ENCODE results near the gene SUV39H1. TPM values are rescaled to one million over a fixed set of nuclear protein-coding genes. Genes with fewer than 3 reads are reported as not detected.

The SUV39H1 gene
- total and polyA plus RNA-seq, 4 donors = 3.2 to 5.8 (median 3.7) TPM

DNA sequence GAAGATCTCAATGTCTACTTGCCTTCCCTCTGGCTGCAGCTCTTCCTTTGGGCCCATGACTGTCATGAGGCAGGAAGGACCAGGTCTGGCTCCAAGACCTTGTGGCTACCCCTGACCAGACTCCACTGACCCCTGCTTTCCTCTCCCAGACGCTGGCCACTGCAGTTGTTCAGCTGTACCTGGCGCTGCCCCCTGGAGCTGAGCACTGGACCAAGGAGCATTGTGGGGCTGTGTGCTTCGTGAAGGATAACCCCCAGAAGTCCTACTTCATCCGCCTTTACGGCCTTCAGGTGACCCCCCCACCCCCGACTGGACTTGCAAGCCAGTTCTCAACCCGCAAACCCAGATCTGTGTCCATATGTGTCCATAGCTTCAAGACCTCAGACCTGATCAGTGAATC lies 12.4 kb upstream of the SUV39H1 start:
- Histone ChIP-seq H3K4me3 (ENCODE audit: low read depth in 1 of 3, low read length in 3 of 3) (peak overlapping the region; percentile 24 to 37 (median 28)), H3K27ac (ENCODE audit: low read depth in 1 of 2, low read length in 2 of 2) (peak overlapping the region; percentile 27 to 37), H3K9me3 (ENCODE audit: control insufficient read depth in 4 of 4, low read length in 3 of 4) (no peaks in the 10 kb centered on the region), H3K36me3 (ENCODE audit: control insufficient read depth in 4 of 4, insufficient read depth in 3 of 4, low read depth in 1 of 4, low read length in 3 of 4) (no peaks in the 10 kb centered on the region), H3K4me1 (ENCODE audit: control insufficient read depth in 4 of 4, insufficient read depth in 4 of 4, low read length in 3 of 4) (peaks cover 0 to 5% (median 3%) of the 10 kb centered on the region in 4 donors), H3K27me3 (ENCODE audit: control insufficient read depth in 4 of 4, insufficient read depth in 4 of 4, low read length in 3 of 4) (no peaks in the 10 kb centered on the region), H3K9ac (ENCODE audit: low read depth in 1 of 2, low read length in 2 of 2) (peak overlapping the region in 1 of 2 donors; percentile 13)
- WGBS = 80% methylated on average over 7 of the region's 7 CpGs
- no peak for DNase-seq (ENCODE audit: low spot score)
- TF ChIP-seq NR2F2 (IDR thresholded peaks at IDR 0.05) (no peak), RXRA (IDR thresholded peaks at IDR 0.05) (no peak), YY1 (IDR thresholded peaks at IDR 0.05) (no peak), EGR1 (IDR thresholded peaks at IDR 0.05; ENCODE audit: low read depth in 2 of 2) (no peak), JUND (IDR thresholded peaks at IDR 0.05) (no peak), FOXA1 (IDR thresholded peaks at IDR 0.05) (no peak), TAF1 (conservative IDR thresholded peaks at IDR 0.05) (no peak), SP1 (IDR thresholded peaks at IDR 0.05) (no peak), HNF4A (conservative IDR thresholded peaks at IDR 0.05) (no peak), RAD21 (IDR thresholded peaks at IDR 0.05) (no peak), HNF4G (IDR thresholded peaks at IDR 0.05) (no peak), GABPA (IDR thresholded peaks at IDR 0.05 in 1 of 2, conservative IDR thresholded peaks at IDR 0.05 in 1 of 2) (no peak), FOXA2 (IDR thresholded peaks at IDR 0.05) (no peak)
- TF ChIP-seq, protein P1, sequence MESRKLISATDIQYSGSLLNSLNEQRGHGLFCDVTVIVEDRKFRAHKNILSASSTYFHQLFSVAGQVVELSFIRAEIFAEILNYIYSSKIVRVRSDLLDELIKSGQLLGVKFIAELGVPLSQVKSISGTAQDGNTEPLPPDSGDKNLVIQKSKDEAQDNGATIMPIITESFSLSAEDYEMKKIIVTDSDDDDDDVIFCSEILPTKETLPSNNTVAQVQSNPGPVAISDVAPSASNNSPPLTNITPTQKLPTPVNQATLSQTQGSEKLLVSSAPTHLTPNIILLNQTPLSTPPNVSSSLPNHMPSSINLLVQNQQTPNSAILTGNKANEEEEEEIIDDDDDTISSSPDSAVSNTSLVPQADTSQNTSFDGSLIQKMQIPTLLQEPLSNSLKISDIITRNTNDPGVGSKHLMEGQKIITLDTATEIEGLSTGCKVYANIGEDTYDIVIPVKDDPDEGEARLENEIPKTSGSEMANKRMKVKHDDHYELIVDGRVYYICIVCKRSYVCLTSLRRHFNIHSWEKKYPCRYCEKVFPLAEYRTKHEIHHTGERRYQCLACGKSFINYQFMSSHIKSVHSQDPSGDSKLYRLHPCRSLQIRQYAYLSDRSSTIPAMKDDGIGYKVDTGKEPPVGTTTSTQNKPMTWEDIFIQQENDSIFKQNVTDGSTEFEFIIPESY (IDR thresholded peaks at IDR 0.05) = no peak
- TF ChIP-seq, protein P2, sequence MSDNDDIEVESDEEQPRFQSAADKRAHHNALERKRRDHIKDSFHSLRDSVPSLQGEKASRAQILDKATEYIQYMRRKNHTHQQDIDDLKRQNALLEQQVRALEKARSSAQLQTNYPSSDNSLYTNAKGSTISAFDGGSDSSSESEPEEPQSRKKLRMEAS (IDR thresholded peaks at IDR 0.05) = no peak
- TF ChIP-seq, protein P3, sequence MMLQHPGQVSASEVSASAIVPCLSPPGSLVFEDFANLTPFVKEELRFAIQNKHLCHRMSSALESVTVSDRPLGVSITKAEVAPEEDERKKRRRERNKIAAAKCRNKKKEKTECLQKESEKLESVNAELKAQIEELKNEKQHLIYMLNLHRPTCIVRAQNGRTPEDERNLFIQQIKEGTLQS (IDR thresholded peaks at IDR 0.05) = no peak
- TF ChIP-seq, protein P4, sequence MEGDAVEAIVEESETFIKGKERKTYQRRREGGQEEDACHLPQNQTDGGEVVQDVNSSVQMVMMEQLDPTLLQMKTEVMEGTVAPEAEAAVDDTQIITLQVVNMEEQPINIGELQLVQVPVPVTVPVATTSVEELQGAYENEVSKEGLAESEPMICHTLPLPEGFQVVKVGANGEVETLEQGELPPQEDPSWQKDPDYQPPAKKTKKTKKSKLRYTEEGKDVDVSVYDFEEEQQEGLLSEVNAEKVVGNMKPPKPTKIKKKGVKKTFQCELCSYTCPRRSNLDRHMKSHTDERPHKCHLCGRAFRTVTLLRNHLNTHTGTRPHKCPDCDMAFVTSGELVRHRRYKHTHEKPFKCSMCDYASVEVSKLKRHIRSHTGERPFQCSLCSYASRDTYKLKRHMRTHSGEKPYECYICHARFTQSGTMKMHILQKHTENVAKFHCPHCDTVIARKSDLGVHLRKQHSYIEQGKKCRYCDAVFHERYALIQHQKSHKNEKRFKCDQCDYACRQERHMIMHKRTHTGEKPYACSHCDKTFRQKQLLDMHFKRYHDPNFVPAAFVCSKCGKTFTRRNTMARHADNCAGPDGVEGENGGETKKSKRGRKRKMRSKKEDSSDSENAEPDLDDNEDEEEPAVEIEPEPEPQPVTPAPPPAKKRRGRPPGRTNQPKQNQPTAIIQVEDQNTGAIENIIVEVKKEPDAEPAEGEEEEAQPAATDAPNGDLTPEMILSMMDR (IDR thresholded peaks at IDR 0.05; ENCODE audit: low read depth, low read length, missing input control) = no peak

DNA sequence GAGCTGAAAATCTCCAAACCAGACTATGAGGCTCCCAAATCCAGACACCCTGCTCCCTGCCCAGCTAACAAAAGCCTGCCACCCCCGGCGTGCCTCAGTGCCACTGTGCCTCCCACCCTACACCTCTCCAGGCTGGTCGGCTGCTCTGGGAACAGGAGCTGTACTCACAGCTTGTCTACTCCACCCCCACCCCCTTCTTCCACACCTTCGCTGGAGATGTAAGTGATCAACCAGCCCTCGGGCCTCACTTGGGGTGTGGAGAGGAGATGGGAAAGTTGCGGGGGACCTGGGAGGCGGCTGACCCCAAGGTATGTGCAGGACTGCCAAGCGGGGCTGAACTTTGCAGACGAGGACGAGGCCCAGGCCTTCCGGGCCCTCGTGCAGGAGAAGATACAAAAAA lies 11.1 kb upstream of the SUV39H1 start:
- Histone ChIP-seq H3K27me3 (ENCODE audit: control insufficient read depth in 4 of 4, insufficient read depth in 4 of 4, low read length in 3 of 4) (no peaks in the 10 kb centered on the region), H3K9ac (ENCODE audit: low read depth in 1 of 2, low read length in 2 of 2) (no peak overlapping the region), H3K4me1 (ENCODE audit: control insufficient read depth in 4 of 4, insufficient read depth in 4 of 4, low read length in 3 of 4) (peaks cover 0 to 5% (median 3%) of the 10 kb centered on the region in 4 donors), H3K36me3 (ENCODE audit: control insufficient read depth in 4 of 4, insufficient read depth in 3 of 4, low read depth in 1 of 4, low read length in 3 of 4) (no peaks in the 10 kb centered on the region), H3K9me3 (ENCODE audit: control insufficient read depth in 4 of 4, low read length in 3 of 4) (no peaks in the 10 kb centered on the region), H3K27ac (ENCODE audit: low read depth in 1 of 2, low read length in 2 of 2) (no peak overlapping the region), H3K4me3 (ENCODE audit: low read depth in 1 of 3, low read length in 3 of 3) (no peak overlapping the region)
- DNase-seq (ENCODE audit: low spot score) = no peak
- TF ChIP-seq, protein P5, sequence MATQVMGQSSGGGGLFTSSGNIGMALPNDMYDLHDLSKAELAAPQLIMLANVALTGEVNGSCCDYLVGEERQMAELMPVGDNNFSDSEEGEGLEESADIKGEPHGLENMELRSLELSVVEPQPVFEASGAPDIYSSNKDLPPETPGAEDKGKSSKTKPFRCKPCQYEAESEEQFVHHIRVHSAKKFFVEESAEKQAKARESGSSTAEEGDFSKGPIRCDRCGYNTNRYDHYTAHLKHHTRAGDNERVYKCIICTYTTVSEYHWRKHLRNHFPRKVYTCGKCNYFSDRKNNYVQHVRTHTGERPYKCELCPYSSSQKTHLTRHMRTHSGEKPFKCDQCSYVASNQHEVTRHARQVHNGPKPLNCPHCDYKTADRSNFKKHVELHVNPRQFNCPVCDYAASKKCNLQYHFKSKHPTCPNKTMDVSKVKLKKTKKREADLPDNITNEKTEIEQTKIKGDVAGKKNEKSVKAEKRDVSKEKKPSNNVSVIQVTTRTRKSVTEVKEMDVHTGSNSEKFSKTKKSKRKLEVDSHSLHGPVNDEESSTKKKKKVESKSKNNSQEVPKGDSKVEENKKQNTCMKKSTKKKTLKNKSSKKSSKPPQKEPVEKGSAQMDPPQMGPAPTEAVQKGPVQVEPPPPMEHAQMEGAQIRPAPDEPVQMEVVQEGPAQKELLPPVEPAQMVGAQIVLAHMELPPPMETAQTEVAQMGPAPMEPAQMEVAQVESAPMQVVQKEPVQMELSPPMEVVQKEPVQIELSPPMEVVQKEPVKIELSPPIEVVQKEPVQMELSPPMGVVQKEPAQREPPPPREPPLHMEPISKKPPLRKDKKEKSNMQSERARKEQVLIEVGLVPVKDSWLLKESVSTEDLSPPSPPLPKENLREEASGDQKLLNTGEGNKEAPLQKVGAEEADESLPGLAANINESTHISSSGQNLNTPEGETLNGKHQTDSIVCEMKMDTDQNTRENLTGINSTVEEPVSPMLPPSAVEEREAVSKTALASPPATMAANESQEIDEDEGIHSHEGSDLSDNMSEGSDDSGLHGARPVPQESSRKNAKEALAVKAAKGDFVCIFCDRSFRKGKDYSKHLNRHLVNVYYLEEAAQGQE (IDR thresholded peaks at IDR 0.05) = no peak
- TF ChIP-seq SP1 (IDR thresholded peaks at IDR 0.05) (no peak), EGR1 (IDR thresholded peaks at IDR 0.05; ENCODE audit: low read depth in 2 of 2) (no peak), GABPA (IDR thresholded peaks at IDR 0.05 in 1 of 2, conservative IDR thresholded peaks at IDR 0.05 in 1 of 2) (no peak), NR2F2 (IDR thresholded peaks at IDR 0.05) (no peak), TAF1 (conservative IDR thresholded peaks at IDR 0.05) (no peak), HNF4A (conservative IDR thresholded peaks at IDR 0.05) (no peak), RXRA (IDR thresholded peaks at IDR 0.05) (no peak), JUND (IDR thresholded peaks at IDR 0.05) (no peak)
- TF ChIP-seq, protein P3 (IDR thresholded peaks at IDR 0.05) = no peak
- TF ChIP-seq, protein P1 (IDR thresholded peaks at IDR 0.05) = no peak
- TF ChIP-seq, protein P2 (IDR thresholded peaks at IDR 0.05) = no peak
- TF ChIP-seq, protein P4 (IDR thresholded peaks at IDR 0.05; ENCODE audit: low read depth, low read length, missing input control) = no peak
- WGBS = 88% methylated on average over 12 of the region's 12 CpGs
